Activated CD4-positive, CD25-positive, alpha-beta regulatory T cell treated with anti-CD3 and anti-CD28 coated beads, Interleukin-2, amount 50 U/mL, for 24 hours (primary cell): ENCODE data around the gene SSU72.
"Not testable (repeated sequence)": the region's sequence is repeated elsewhere in the genome, so short reads cannot be mapped to it uniquely, and the experiment has no call there.

Experiments
- ATAC-seq, 2 donors: fragments of 150-1000 bp; cut with Tn5 transposase; one replicate each; pipeline ENCODE4 v1.10.0; 2021; ENCODE audit warnings: mild to moderate bottlenecking in 1 of 2, moderate library complexity in 1 of 2

SSU72 gene

DNA sequence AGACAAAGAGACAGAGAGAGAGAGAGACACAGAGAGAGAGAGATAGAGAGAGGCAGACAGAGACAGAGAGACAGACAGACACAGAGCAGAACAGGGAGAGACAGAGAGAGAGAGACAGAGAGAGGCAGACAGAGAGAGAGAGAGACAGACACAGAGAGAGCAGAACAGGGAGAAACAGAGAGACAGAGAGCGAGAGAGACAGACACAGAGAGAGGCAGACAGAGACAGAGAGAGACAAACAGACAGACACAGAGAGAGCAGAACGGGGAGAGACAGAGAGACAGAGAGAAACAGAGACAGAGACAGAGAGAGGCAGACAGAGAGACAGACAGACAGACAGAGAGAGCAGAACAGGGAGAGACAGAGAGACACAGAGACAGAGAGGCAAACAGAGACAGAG is 20.7 kb upstream of the SSU72 start:
- not testable (repeated sequence) for ATAC-seq

GRCh38 chr1:1594602-1595260 is 20.1 kb upstream of the SSU72 start:
- ATAC-seq = no peak

GRCh38 chr1:1593834-1594601 is 19.4 kb upstream of the SSU72 start:
- ATAC-seq = no peak

DNA sequence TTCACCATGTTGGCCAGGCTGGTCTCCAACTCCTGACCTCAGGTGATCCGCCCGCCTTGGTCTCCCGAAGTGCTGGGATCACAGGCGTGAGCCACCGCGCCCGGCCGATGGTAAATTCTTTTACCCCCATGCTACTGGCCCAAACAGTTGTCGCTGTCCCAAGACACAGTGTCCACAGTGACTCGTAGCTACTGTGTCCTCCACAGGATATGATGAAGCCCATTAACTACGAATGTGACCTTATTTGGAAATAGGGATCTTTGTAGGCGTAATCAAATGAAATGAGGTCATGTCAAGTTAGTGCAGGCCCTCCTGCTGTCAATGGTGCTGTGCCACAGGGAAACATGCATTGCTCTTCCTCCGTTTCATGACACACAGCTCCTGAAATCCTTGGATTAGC is 16.8 kb upstream of the SSU72 start:
- no peak for ATAC-seq

GRCh38 chr1:1583347-1584010 is 8.8 kb upstream of the SSU72 start:
- ATAC-seq = no peak

GRCh38 chr1:1582585-1583346 is 8.1 kb upstream of the SSU72 start:
- no peak for ATAC-seq

GRCh38 chr1:1578371-1578940 is 3.8 kb upstream of the SSU72 start:
- ATAC-seq = no peak

DNA sequence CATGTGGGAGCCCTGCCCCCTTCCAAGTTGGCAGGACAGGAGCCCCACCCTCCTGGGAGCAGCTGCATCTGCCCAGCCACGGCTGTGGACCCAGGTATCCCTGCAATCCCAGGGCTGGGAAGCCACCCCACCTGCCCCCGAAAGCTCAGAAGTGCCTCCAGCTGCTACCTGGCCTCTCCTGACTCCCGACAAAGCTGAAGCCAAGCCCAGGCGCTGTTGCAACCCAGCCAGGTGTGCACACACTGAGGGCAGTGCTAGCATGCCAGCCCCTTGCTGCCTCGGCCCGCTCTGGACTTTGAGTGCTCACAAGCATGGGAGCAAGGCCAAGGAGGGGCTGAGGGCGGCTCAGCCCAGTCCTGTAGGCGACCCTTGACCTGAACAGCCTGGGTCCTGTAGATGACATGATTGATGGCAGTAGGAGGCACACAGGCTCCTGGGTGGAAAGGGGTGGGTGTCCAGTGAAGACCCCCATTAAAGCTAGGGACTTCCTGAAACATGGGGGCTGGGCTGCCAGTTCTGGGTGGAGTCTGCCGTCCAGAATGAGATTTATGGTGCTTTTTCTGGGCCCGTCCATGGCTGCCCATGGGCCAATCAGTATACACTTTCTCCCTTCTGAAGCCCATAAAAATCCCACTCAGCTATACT is 2.8 kb upstream of the SSU72 start:
- ATAC-seq = no peak

- peak; percentile 76 to 83 for ATAC-seq
Observed at GRCh38 chr1:1573843-1574720, 581 bp downstream of the SSU72 start.

- no peak for ATAC-seq
Observed at GRCh38 chr1:1569341-1569740, 5.3 kb downstream of the SSU72 start.

- ATAC-seq = no peak
Observed at GRCh38 chr1:1567891-1568291, 6.8 kb downstream of the SSU72 start.

- no peak for ATAC-seq
Observed at GRCh38 chr1:1567152-1567875, 7.3 kb downstream of the SSU72 start.

DNA sequence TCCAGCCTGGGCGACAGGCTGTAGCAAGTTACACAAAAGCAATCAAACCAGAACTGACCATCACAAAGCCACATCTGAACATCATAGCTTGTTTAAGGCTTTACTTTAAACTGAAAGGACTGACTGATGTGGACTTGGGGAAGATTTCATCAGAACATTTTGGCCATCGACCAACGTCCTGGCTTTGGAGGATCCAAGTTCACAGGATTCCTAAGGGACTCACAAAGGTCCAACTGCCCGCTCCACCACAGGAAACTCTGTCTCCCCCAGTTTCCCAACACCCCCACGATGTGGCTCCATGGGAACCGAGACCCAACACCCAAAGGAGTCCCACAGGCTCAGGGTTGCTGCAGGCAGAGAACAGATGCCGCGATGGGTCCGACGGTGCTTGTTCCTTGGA is 9.3 kb downstream of the SSU72 start:
- ATAC-seq = no peak

GRCh38 chr1:1564268-1564667 is 10.4 kb downstream of the SSU72 start:
- no peak for ATAC-seq

DNA sequence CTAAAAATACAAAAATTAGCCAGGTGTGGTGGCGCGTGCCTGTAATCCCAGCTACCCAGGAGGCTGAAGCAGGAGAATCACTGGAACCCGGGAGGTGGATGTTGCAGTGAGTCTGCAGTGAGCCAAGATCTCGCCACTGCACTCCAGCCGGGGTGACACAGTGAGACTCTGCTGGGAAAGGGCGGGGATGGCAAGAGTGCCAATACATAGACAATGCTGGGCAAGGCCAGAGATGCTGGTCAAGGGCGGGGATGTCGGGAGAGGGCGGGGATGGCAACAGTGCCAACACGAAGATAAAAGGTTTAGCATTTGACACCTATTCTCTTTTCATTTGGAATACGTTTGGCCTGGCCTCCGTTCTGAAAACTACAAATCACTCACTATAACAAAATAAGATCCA is 11.0 kb downstream of the SSU72 start:
- ATAC-seq = no peak

GRCh38 chr1:1562556-1563195 is 12.0 kb downstream of the SSU72 start:
- no peak for ATAC-seq

GRCh38 chr1:1561801-1562470 is 12.7 kb downstream of the SSU72 start:
- no peak for ATAC-seq

DNA sequence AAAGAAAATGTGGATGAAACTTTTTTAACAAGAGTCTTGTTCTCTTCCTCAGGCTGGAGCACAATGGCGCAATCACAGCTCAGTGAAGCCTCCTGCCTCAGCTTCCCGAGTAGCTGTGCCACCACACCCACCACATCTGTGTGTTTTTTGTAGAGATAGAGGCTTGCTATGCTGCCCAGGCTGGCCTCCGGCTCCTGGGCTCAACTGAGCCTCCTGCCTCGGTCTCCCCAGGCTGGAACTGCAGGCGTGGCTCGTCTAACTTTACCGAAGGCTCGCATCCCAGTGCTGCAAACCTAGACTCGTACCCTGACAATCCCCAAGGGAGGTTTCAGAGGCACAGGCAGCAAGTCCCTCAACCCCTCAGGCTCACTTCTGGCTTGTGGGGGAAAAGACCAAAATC is 14.5 kb downstream of the SSU72 start:
- no peak for ATAC-seq

DNA sequence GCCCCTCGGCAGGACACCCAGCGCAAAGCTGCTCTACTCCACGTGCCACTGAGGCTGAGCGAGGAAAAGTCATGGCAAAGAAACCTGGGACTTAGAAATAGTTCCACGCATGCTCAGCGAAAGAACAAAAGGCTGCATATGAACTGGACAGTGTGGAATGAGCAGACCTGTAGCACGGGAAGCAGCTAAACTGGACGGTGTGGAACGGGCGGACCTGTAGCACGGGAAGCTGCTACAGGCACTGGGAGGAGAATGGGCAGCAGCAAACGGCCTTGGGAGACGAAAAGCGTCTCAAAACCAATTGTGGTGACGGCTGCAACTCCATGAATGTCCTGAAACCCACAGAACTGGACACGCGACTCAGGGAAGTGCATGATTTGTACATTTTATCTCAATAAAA is 15.6 kb downstream of the SSU72 start:
- no peak for ATAC-seq
